Gastrocnemius medialis (tissue), 4 donors: Measurements from ENCODE around the gene RREB1.
A peak's percentile ranks its signal among the peaks of the same experiment; 100 is the strongest.

ENCODE experiments used
- CTCF ChIP-seq, 5 experiments: fragments of 450-650 bp in 3 of 5; fragments of 200-600 bp in 2 of 5; sonication (generic) in 2 of 5; IDR thresholded peaks in 4 of 5; conservative IDR thresholded peaks in 1 of 5; 1 replicate in 4 of 5; 2 replicates in 1 of 5; pipeline ENCODE4 v1.5.1; 2016 to 2019; ENCODE audit warnings: antibody characterized with exemption in 5 of 5, mild to moderate bottlenecking in 3 of 5, moderate library complexity in 3 of 5
- POLR2A ChIP-seq, 2 donors: fragments of 450-650 bp; IDR thresholded peaks; one replicate each; pipeline ENCODE4 v1.6.1; 2017; ENCODE audit warnings: antibody characterized with exemption in 2 of 2, mild to moderate bottlenecking in 2 of 2, moderate library complexity in 2 of 2

- TF ChIP-seq POLR2A (IDR thresholded peaks at IDR 0.05): peak in 1 of 2 donors; percentile 13
- TF ChIP-seq CTCF (IDR thresholded peaks at IDR 0.05 in 4 of 5, conservative IDR thresholded peaks at IDR 0.05 in 1 of 5): no peak
These were observed 619 bp downstream of the RREB1 start for GRCh38 chr6:7108196-7108963.
